HL-60 (cell line): ENCODE measurements around the gene CFAP206.

Experiments used
- DNase-seq, 2 experiments: peaks; one replicate each; pipeline ENCODE4 v3.0.0-alpha.2; 2010 to 2020; ENCODE audit warnings: low read depth in 1 of 2, low spot score in 1 of 2
- H3K27ac ChIP-seq: fragments of 250-450 bp; sonication (Bioruptor Pico); replicated peaks from 2 replicates; pipeline ENCODE4 v1.5.1; 2020; ENCODE audit warnings: mild to moderate bottlenecking, moderate library complexity
- H3K27me3 ChIP-seq: fragments of 250-450 bp; sonication (Bioruptor Pico); 2 replicates; pipeline ENCODE4 v1.5.1; 2021; ENCODE audit warnings: mild to moderate bottlenecking, moderate library complexity; ENCODE audit not compliant: insufficient read depth, poor library complexity, severe bottlenecking
- H3K4me3 ChIP-seq: replicated peaks from 2 replicates; pipeline ENCODE4 v1.5.1; 2011; ENCODE audit warnings: mild to moderate bottlenecking, control low read depth, low read length; ENCODE audit not compliant: insufficient read depth
- GABPA ChIP-seq: IDR thresholded peaks from 2 replicates; pipeline ENCODE4 v1.6.1; 2012; ENCODE audit warnings: low read depth
- POLR2AphosphoS5 ChIP-seq: IDR thresholded peaks from 2 replicates; pipeline ENCODE4 v1.6.1; 2012; ENCODE audit warnings: low read depth
- SPI1 ChIP-seq: IDR thresholded peaks from 2 replicates; pipeline ENCODE4 v1.6.1; 2012; ENCODE audit warnings: low read depth, mild to moderate bottlenecking, borderline replicate concordance
- TF ChIP-seq, protein P1 (sequence below): IDR thresholded peaks from one replicate; pipeline ENCODE4 v1.5.1; 2011; ENCODE audit warnings: low read length, control low read depth, inconsistent platforms; ENCODE audit not compliant: insufficient read depth
- TF ChIP-seq, protein P2 (sequence below): IDR thresholded peaks from 2 replicates; pipeline ENCODE4 v1.6.1; 2012; ENCODE audit warnings: low read depth; ENCODE audit not compliant: insufficient replicate concordance

Gene CFAP206

DNA sequence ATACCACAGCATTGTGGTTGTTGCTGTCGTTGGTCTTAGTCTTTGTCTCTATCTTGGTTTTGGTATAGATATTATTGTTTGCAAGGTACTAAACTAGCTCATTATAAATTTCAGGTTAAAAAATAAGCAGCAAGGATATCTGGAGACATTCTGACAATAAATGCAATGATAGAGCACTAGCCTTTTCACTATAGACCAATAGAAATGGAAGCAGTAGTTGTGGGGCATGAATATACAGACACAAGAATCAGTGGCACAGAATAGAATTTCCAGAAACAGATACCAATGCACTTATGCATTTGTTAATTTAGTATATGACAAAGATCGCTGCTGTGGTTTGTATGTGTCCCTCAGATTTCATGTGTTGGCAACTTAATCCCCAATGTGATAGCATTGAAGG is 31.1 kb upstream of the CFAP206 start:
- H3K27ac ChIP-seq: no peak overlapping the region
- DNase-seq: no peak
- TF ChIP-seq, protein P1, sequence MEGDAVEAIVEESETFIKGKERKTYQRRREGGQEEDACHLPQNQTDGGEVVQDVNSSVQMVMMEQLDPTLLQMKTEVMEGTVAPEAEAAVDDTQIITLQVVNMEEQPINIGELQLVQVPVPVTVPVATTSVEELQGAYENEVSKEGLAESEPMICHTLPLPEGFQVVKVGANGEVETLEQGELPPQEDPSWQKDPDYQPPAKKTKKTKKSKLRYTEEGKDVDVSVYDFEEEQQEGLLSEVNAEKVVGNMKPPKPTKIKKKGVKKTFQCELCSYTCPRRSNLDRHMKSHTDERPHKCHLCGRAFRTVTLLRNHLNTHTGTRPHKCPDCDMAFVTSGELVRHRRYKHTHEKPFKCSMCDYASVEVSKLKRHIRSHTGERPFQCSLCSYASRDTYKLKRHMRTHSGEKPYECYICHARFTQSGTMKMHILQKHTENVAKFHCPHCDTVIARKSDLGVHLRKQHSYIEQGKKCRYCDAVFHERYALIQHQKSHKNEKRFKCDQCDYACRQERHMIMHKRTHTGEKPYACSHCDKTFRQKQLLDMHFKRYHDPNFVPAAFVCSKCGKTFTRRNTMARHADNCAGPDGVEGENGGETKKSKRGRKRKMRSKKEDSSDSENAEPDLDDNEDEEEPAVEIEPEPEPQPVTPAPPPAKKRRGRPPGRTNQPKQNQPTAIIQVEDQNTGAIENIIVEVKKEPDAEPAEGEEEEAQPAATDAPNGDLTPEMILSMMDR: no peak
- TF ChIP-seq SPI1 (no peak), POLR2AphosphoS5 (no peak), GABPA (no peak)
- TF ChIP-seq, protein P2, sequence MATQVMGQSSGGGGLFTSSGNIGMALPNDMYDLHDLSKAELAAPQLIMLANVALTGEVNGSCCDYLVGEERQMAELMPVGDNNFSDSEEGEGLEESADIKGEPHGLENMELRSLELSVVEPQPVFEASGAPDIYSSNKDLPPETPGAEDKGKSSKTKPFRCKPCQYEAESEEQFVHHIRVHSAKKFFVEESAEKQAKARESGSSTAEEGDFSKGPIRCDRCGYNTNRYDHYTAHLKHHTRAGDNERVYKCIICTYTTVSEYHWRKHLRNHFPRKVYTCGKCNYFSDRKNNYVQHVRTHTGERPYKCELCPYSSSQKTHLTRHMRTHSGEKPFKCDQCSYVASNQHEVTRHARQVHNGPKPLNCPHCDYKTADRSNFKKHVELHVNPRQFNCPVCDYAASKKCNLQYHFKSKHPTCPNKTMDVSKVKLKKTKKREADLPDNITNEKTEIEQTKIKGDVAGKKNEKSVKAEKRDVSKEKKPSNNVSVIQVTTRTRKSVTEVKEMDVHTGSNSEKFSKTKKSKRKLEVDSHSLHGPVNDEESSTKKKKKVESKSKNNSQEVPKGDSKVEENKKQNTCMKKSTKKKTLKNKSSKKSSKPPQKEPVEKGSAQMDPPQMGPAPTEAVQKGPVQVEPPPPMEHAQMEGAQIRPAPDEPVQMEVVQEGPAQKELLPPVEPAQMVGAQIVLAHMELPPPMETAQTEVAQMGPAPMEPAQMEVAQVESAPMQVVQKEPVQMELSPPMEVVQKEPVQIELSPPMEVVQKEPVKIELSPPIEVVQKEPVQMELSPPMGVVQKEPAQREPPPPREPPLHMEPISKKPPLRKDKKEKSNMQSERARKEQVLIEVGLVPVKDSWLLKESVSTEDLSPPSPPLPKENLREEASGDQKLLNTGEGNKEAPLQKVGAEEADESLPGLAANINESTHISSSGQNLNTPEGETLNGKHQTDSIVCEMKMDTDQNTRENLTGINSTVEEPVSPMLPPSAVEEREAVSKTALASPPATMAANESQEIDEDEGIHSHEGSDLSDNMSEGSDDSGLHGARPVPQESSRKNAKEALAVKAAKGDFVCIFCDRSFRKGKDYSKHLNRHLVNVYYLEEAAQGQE: no peak
- H3K4me3 ChIP-seq: no peak overlapping the region
- no peaks in the 10 kb centered on the region for H3K27me3 ChIP-seq

GRCh38 chr6:87378947-87379346 is 28.8 kb upstream of the CFAP206 start:
- Histone ChIP-seq H3K27ac (no peak overlapping the region), H3K27me3 (no peaks in the 10 kb centered on the region), H3K4me3 (no peak overlapping the region)
- TF ChIP-seq GABPA: no peak
- TF ChIP-seq POLR2AphosphoS5: no peak
- TF ChIP-seq, protein P1: no peak
- TF ChIP-seq, protein P2: no peak
- no peak for TF ChIP-seq SPI1
- DNase-seq: peak in 1 of 2 experiments; percentile 16

DNA sequence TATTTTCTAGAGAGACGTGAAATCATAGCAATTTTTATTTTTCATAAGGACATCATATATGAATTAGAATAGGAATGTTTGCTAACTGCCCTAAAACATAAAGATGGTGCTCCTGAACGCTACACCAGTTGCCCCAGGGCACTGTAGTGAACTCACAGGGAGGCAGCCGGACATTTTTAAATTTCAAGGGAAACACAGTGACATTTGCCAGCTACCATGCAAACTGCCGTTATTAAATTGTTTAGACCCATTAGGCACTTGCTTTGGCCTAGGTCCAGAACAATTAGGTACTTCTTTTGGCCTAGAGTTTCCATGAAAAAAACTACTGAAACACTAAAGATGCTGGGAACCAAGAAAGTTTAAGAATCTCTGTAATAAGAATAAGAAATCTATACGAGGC is 24.9 kb upstream of the CFAP206 start:
- no peak overlapping the region for H3K27ac ChIP-seq
- no peak for DNase-seq
- no peak overlapping the region for H3K4me3 ChIP-seq
- TF ChIP-seq, protein P1: no peak
- TF ChIP-seq SPI1: no peak
- no peak for TF ChIP-seq POLR2AphosphoS5
- TF ChIP-seq, protein P2: no peak
- TF ChIP-seq GABPA: no peak
- no peaks in the 10 kb centered on the region for H3K27me3 ChIP-seq
